Upper lobe of left lung (tissue), 4 donors: Measurements from ENCODE around the gene PXMP4.

Experiments used
- EP300 ChIP-seq, 4 donors: sonication (generic); formaldehyde crosslinking; IDR thresholded peaks; one replicate each; pipeline ENCODE4 v1.5.1; 2017; ENCODE audit warnings: antibody characterized with exemption in 4 of 4, control low read depth in 2 of 4
- POLR2A ChIP-seq, 4 donors: fragments of 450-650 bp; IDR thresholded peaks; one replicate each; pipeline ENCODE4 v1.5.1; 2016 to 2017; ENCODE audit warnings: antibody characterized with exemption in 4 of 4, mild to moderate bottlenecking in 2 of 4
- POLR2AphosphoS5 ChIP-seq, 2 donors: sonication (generic); formaldehyde crosslinking; IDR thresholded peaks; one replicate each; pipeline ENCODE4 v1.5.1; 2017; ENCODE audit warnings: antibody characterized with exemption in 2 of 2
- TF ChIP-seq, protein P1 (sequence below), 6 experiments: fragments of 450-650 bp in 4 of 6; fragments of 200-600 bp in 2 of 6; sonication (generic) in 2 of 6; IDR thresholded peaks; one replicate each; pipeline ENCODE4 v1.5.1; 2016 to 2019; ENCODE audit warnings: antibody characterized with exemption in 6 of 6

DNA sequence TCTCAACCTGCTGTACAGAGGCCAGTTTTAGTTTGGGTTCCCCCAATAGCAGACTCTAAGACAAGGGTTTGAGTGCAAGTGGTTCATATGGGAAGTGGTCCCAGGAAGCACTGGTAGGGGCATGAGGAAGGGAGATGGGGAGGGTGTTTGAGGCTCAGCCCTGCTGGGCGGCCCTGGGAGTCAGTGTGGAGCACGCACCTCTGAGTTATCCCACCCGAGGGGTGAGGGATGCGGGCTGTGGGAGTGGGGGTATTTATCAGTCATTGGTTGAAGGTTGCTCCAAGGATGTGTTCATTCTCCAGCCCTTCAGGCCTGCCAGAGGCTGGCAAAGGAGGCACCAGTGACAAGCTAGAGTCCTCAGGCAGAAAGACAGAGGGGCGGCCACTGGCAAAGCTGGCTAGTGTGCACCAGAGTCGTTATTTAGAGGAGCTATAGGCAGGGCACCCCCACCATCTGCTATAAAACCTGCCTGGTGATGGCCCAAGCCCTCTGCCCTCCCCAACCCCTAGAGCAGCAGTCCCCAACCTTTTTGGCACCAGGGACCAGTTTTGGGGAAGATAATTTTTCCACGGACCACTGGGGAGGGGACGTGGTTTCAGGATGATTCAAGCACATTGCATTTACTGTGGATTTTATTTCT lies 16.5 kb downstream of the PXMP4 start:
- TF ChIP-seq, protein P1, sequence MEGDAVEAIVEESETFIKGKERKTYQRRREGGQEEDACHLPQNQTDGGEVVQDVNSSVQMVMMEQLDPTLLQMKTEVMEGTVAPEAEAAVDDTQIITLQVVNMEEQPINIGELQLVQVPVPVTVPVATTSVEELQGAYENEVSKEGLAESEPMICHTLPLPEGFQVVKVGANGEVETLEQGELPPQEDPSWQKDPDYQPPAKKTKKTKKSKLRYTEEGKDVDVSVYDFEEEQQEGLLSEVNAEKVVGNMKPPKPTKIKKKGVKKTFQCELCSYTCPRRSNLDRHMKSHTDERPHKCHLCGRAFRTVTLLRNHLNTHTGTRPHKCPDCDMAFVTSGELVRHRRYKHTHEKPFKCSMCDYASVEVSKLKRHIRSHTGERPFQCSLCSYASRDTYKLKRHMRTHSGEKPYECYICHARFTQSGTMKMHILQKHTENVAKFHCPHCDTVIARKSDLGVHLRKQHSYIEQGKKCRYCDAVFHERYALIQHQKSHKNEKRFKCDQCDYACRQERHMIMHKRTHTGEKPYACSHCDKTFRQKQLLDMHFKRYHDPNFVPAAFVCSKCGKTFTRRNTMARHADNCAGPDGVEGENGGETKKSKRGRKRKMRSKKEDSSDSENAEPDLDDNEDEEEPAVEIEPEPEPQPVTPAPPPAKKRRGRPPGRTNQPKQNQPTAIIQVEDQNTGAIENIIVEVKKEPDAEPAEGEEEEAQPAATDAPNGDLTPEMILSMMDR (IDR thresholded peaks at IDR 0.05): no peak
- TF ChIP-seq POLR2AphosphoS5 (IDR thresholded peaks at IDR 0.05) (no peak), POLR2A (IDR thresholded peaks at IDR 0.05) (no peak), EP300 (IDR thresholded peaks at IDR 0.05) (no peak)
